Muscle of arm (tissue), 12 donors: ENCODE measurements around the gene SLC18A2. TPM values are rescaled to one million over a fixed set of nuclear protein-coding genes. Genes with fewer than 3 reads are reported as not detected.

Source experiments
- DNase-seq: peaks from one replicate; pipeline ENCODE4 v3.0.0-alpha.2; 2013
- polyA plus RNA-seq, 12 donors: library from polyadenylated mRNA; unstranded; fragments of 120-200 nt; gene quantifications; one replicate each; pipeline ENCODE4 v1.2.1, GENCODE V29; 2013; ENCODE audit not compliant: insufficient read length in 12 of 12

The SLC18A2 gene
- polyA plus RNA-seq, 12 donors = 0.12 to 1.7 (median 0.44) TPM; not detected in 2

- no peak for DNase-seq
Measured at GRCh38 chr10:117311261-117311660, 70.3 kb downstream of the SLC18A2 start.

- no peak for DNase-seq
Measured at GRCh38 chr10:117312430-117312829, 71.5 kb downstream of the SLC18A2 start.

GRCh38 chr10:117313641-117314040, 72.7 kb downstream of the SLC18A2 start:
- no peak for DNase-seq

- no peak for DNase-seq
Measured at GRCh38 chr10:117316701-117317100, 75.8 kb downstream of the SLC18A2 start.

GRCh38 chr10:117318909-117319308, 78.0 kb downstream of the SLC18A2 start:
- DNase-seq = peak; percentile 3

- peak; percentile 18 for DNase-seq
Measured at GRCh38 chr10:117320050-117320665, 79.2 kb downstream of the SLC18A2 start.

GRCh38 chr10:117322260-117322659, 81.3 kb downstream of the SLC18A2 start:
- DNase-seq = no peak

- no peak for DNase-seq
Measured at GRCh38 chr10:117324367-117324766, 83.5 kb downstream of the SLC18A2 start.

- DNase-seq = no peak
Measured at GRCh38 chr10:117327262-117327661, 86.3 kb downstream of the SLC18A2 start.

Other genes with a start within 250 kb of the SLC18A2 start
- gene SHTN1, start 235.9 kb upstream of the SLC18A2 start, polyA plus RNA-seq = 10 to 100 TPM in 3 of 12 donors, 1 to 10 TPM in 8, not detected in 1; 3.8 to 18.6 (median 6.7) TPM
- gene VAX1, start 102.8 kb upstream of the SLC18A2 start, polyA plus RNA-seq = not detected
- not detected for gene KCNK18, start 43.6 kb upstream of the SLC18A2 start, polyA plus RNA-seq
- gene PDZD8, start 134.3 kb downstream of the SLC18A2 start, polyA plus RNA-seq = 10 to 100 TPM in 11 of 12 donors, not detected in 1; 11.6 to 24.2 (median 16.6) TPM